IMR-90 (cell line): ENCODE results near the gene CITED2. TPM values are rescaled to one million over a fixed set of nuclear protein-coding genes. Genes with fewer than 3 reads are reported as not detected.

Source experiments
- ATAC-seq: fragments of 200-7000 bp; cut with Tn5 transposase; 2 replicates; pipeline ENCODE4 v1.9.1; 2020; ENCODE audit warnings: low read depth, mild to moderate bottlenecking, moderate library complexity
- BruUV-seq: library from RNA; stranded (reverse); fragments of 400-500 nt; replicated peaks from 2 replicates; lab custom pipeline; 2021; lab: Mats Ljungman, UMichigan
- CTCF ChIA-PET: fragments of 300-600 bp; formaldehyde crosslinking; extraction: SDS; loops from one replicate; lab custom pipeline; 2021; ENCODE audit warnings: antibody characterized with exemption; lab: Yijun Ruan, JAX
- POLR2A ChIA-PET: fragments of 300-600 bp; sonication (Branson Sonifier 250); formaldehyde crosslinking; loops from one replicate; lab custom pipeline; 2022; ENCODE audit warnings: antibody characterized with exemption; ENCODE audit not compliant: unreplicated experiment; lab: Charles Lee
- DNase-seq: peaks from one replicate; pipeline ENCODE4 v3.0.0; 2013
- H2AFZ ChIP-seq: replicated peaks from 2 replicates; pipeline ENCODE3; 2013; ENCODE audit warnings: low read length, mild to moderate bottlenecking; ENCODE audit not compliant: poor library complexity
- H2AK5ac ChIP-seq: 2 replicates; pipeline ENCODE4 v1.6.1; 2013; ENCODE audit warnings: low read depth, low read length, inconsistent platforms
- H2AK9ac ChIP-seq: replicated peaks from 2 replicates; pipeline ENCODE3; 2013; ENCODE audit warnings: mild to moderate bottlenecking, low read depth, low read length, moderate library complexity; ENCODE audit not compliant: poor library complexity
- H2BK120ac ChIP-seq: 2 replicates; pipeline ENCODE4 v1.6.1; 2013; ENCODE audit warnings: low read depth, low read length, inconsistent platforms
- H2BK15ac ChIP-seq: 3 replicates; pipeline ENCODE4 v1.6.1; 2013; ENCODE audit warnings: low read depth, low read length, inconsistent platforms
- H2BK20ac ChIP-seq: 2 replicates; pipeline ENCODE4 v1.6.1; 2013; ENCODE audit warnings: low read depth, mild to moderate bottlenecking, inconsistent platforms, low read length, moderate library complexity
- H2BK5ac ChIP-seq: 2 replicates; pipeline ENCODE4 v1.6.1; 2013; ENCODE audit warnings: mild to moderate bottlenecking, low read depth, low read length, inconsistent platforms; ENCODE audit not compliant: poor library complexity, severe bottlenecking
- H3K14ac ChIP-seq: replicated peaks from 2 replicates; pipeline ENCODE4 v1.6.1; 2013; ENCODE audit warnings: low read depth, low read length, inconsistent platforms
- H3K18ac ChIP-seq: 2 replicates; pipeline ENCODE4 v1.6.1; 2013; ENCODE audit warnings: low read depth, low read length, control low read depth
- H3K23ac ChIP-seq: 2 replicates; pipeline ENCODE4 v1.6.1; 2013; ENCODE audit warnings: low read depth, low read length, inconsistent platforms
- H3K27ac ChIP-seq: 2 replicates; pipeline ENCODE4 v1.5.1; 2013; ENCODE audit warnings: mild to moderate bottlenecking, control low read depth, low read length; ENCODE audit not compliant: insufficient read depth
- H3K27me3 ChIP-seq: 2 replicates; pipeline ENCODE4 v1.6.1; 2013; ENCODE audit warnings: low read length; ENCODE audit not compliant: control insufficient read depth, insufficient read depth
- H3K36me3 ChIP-seq: 2 replicates; pipeline ENCODE4 v1.6.1; 2013; ENCODE audit warnings: low read length, mixed read lengths; ENCODE audit not compliant: control insufficient read depth, insufficient read depth
- H3K4ac ChIP-seq: 2 replicates; pipeline ENCODE4 v1.6.1; 2013; ENCODE audit warnings: low read depth, low read length, inconsistent platforms
- H3K4me1 ChIP-seq: 2 replicates; pipeline ENCODE4 v1.6.1; 2013; ENCODE audit warnings: low read length, mixed read lengths; ENCODE audit not compliant: control insufficient read depth, insufficient read depth
- H3K4me2 ChIP-seq: 2 replicates; pipeline ENCODE4 v1.6.1; 2013; ENCODE audit warnings: low read depth, mild to moderate bottlenecking, control low read depth, low read length, moderate library complexity
- H3K4me3 ChIP-seq: 2 replicates; pipeline ENCODE4 v1.5.1; 2013; ENCODE audit warnings: low read depth, mild to moderate bottlenecking, control low read depth, low read length, moderate library complexity; ENCODE audit not compliant: insufficient read depth
- H3K56ac ChIP-seq: 2 replicates; pipeline ENCODE4 v1.6.1; 2013; ENCODE audit warnings: low read length, inconsistent platforms; ENCODE audit not compliant: insufficient read depth; ENCODE audit errors: extremely low read depth
- H3K79me1 ChIP-seq, 2 experiments: 2 replicates each; pipeline ENCODE4 v1.6.1; 2013; ENCODE audit warnings: low read length in 2 of 2, inconsistent platforms in 1 of 2, low read depth in 1 of 2
- H3K9ac ChIP-seq: 2 replicates; pipeline ENCODE4 v1.6.1; 2013; ENCODE audit warnings: low read depth, low read length, control low read depth
- H3K9me1 ChIP-seq: 2 replicates; pipeline ENCODE4 v1.6.1; 2013; ENCODE audit warnings: low read length, inconsistent platforms; ENCODE audit not compliant: insufficient read depth
- H3K9me3 ChIP-seq: 2 replicates; pipeline ENCODE4 v1.6.1; 2013; ENCODE audit warnings: low read length; ENCODE audit not compliant: control insufficient read depth, insufficient read depth
- H4K20me1 ChIP-seq: 2 replicates; pipeline ENCODE4 v1.6.1; 2013; ENCODE audit warnings: low read length, inconsistent platforms; ENCODE audit not compliant: insufficient read depth
- H4K5ac ChIP-seq: 2 replicates; pipeline ENCODE4 v1.6.1; 2013; ENCODE audit warnings: mild to moderate bottlenecking, low read depth, low read length, control low read depth
- H4K8ac ChIP-seq, 2 experiments: 2 replicates each; pipeline ENCODE4 v1.6.1; 2013; ENCODE audit warnings: low read depth in 2 of 2, low read length in 2 of 2, control low read depth in 1 of 2, inconsistent platforms in 1 of 2
- H4K91ac ChIP-seq: 2 replicates; pipeline ENCODE4 v1.6.1; 2013; ENCODE audit warnings: low read depth, low read length, inconsistent platforms; ENCODE audit not compliant: insufficient read depth
- BHLHE40 ChIP-seq: fragments of 150-350 bp; IDR thresholded peaks from 2 replicates; pipeline ENCODE4 v1.6.1; 2016; ENCODE audit warnings: mild to moderate bottlenecking, low read depth, low read length
- CHD1 ChIP-seq: IDR thresholded peaks from 2 replicates; pipeline ENCODE4 v1.6.1; 2012; ENCODE audit warnings: low read depth, low read length, improper control_type of control experiment
- MAFK ChIP-seq: IDR thresholded peaks from 2 replicates; pipeline ENCODE4 v1.6.1; 2012; ENCODE audit warnings: low read depth, low read length, improper control_type of control experiment
- MAZ ChIP-seq: IDR thresholded peaks from 2 replicates; pipeline ENCODE4 v1.6.1; 2012; ENCODE audit warnings: low read depth, mild to moderate bottlenecking, low read length, improper control_type of control experiment, moderate library complexity, borderline replicate concordance
- NFE2L2 ChIP-seq: fragments of 150-350 bp; IDR thresholded peaks from 2 replicates; pipeline ENCODE4 v1.6.1; 2016; ENCODE audit warnings: low read depth, mild to moderate bottlenecking, low read length
- POLR2A ChIP-seq: IDR thresholded peaks from 2 replicates; pipeline ENCODE4 v1.6.1; 2012; ENCODE audit warnings: mild to moderate bottlenecking, low read depth, low read length
- RCOR1 ChIP-seq: IDR thresholded peaks from 2 replicates; pipeline ENCODE4 v1.6.1; 2012; ENCODE audit warnings: mild to moderate bottlenecking, low read length, improper control_type of control experiment; ENCODE audit not compliant: insufficient replicate concordance
- RFX5 ChIP-seq: IDR thresholded peaks from 2 replicates; pipeline ENCODE4 v1.8.0; 2012; ENCODE audit warnings: low read depth, mild to moderate bottlenecking, low read length, moderate library complexity
- SMC3 ChIP-seq: fragments of 150-350 bp; IDR thresholded peaks from 2 replicates; pipeline ENCODE4 v1.6.1; 2016; ENCODE audit warnings: low read depth, mild to moderate bottlenecking, antibody characterized with exemption, low read length, moderate library complexity
- WGBS, 2 experiments: methylation state at CpG; one replicate each; pipeline versions ENCODE4 v1.1.5 to v1.1.7; 2013; ENCODE audit warnings: missing lambda C conversion rate in 2 of 2; ENCODE audit not compliant: insufficient read length in 1 of 2; ENCODE audit errors: extremely low coverage in 2 of 2; 5-methylcytosine and 5-hydroxymethylcytosine counted together
- dilution Hi-C: fragments of 300-500 bp; cut with HindIII; formaldehyde crosslinking; loops from one replicate; pipeline ENCODE4 v1.14.3; 2018; ENCODE audit warnings: low sequenced_read_pairs; ENCODE audit not compliant: unreplicated experiment
- in situ Hi-C: fragments of 300-500 bp; cut with MboI; formaldehyde crosslinking; loops from 3 replicates; pipeline ENCODE4 v1.14.3; 2019; ENCODE audit warnings: low sequenced_read_pairs, inconsistent platforms, mixed read lengths
- intact Hi-C: fragments of 100-400 bp; cut with micrococcal nuclease; formaldehyde crosslinking; loops from 2 replicates; pipeline ENCODE4 v1.10.0; 2022
- polyA plus RNA-seq, 3 experiments: library from polyadenylated mRNA; depleted of rRNA; stranded (reverse); fragments of >200 nt; gene quantifications; 2 replicates each; pipeline ENCODE4 v1.2.3, GENCODE V29; 2012; ENCODE audit warnings: low replicate concordance in 1 of 3
- total RNA-seq: library from RNA; depleted of rRNA; stranded (reverse); fragments of >200 nt; gene quantifications from 2 replicates; pipeline ENCODE4 v1.2.3, GENCODE V29; 2012
- TF ChIP-seq, protein P1 (sequence below): fragments of 150-350 bp; IDR thresholded peaks from 2 replicates; pipeline ENCODE4 v1.6.1; 2016; ENCODE audit warnings: low read depth, mild to moderate bottlenecking, low read length, moderate library complexity, borderline replicate concordance
- TF ChIP-seq, protein P2 (sequence below): fragments of 150-350 bp; IDR thresholded peaks from 2 replicates; pipeline ENCODE4 v1.6.1; 2017; ENCODE audit warnings: mild to moderate bottlenecking, antibody characterized with exemption, low read length, low read depth

Gene CITED2
- total and polyA plus RNA-seq, 2 of the 4 experiments (the other 2 are of a cell fraction): 163 to 483 TPM

- no peak overlapping the region for H2BK15ac ChIP-seq
- in situ Hi-C loops: no loop called here
Measured at GRCh38 chr6:139398658-139399057, 24.2 kb upstream of the CITED2 start.

More at GRCh38 chr6:139398658-139399057, 24.2 kb upstream of the CITED2 start:
- H3K4ac ChIP-seq: no peak overlapping the region
- dilution Hi-C loops: no loop called here
- no peak overlapping the region for H3K56ac ChIP-seq
- peak overlapping the region; percentile 82; the same call in 1 of the 2 replicates for H3K18ac ChIP-seq
- no peaks in the 10 kb centered on the region for H3K36me3 ChIP-seq
- H2BK120ac ChIP-seq: no peak overlapping the region
- H3K4me1 ChIP-seq: peaks cover 10% of the 10 kb centered on the region
- H2AK9ac ChIP-seq: no peak overlapping the region
- H2AK5ac ChIP-seq: no peak overlapping the region
- no peak overlapping the region for H2BK20ac ChIP-seq
- no peak overlapping the region; the same call in 1 of the 2 replicates for H4K91ac ChIP-seq
- no peaks in the 10 kb centered on the region for H3K27me3 ChIP-seq
- H2BK5ac ChIP-seq: no peak overlapping the region
- intact Hi-C loops: no loop called here
- H2AFZ ChIP-seq: no peak overlapping the region
- no peak overlapping the region for H3K27ac ChIP-seq
- ATAC-seq (peak; percentile 70), DNase-seq (peak; percentile 42)
- H3K9me3 ChIP-seq: no peaks in the 10 kb centered on the region
- no peak for TF ChIP-seq RCOR1
- TF ChIP-seq RFX5: no peak
- TF ChIP-seq, protein P1, sequence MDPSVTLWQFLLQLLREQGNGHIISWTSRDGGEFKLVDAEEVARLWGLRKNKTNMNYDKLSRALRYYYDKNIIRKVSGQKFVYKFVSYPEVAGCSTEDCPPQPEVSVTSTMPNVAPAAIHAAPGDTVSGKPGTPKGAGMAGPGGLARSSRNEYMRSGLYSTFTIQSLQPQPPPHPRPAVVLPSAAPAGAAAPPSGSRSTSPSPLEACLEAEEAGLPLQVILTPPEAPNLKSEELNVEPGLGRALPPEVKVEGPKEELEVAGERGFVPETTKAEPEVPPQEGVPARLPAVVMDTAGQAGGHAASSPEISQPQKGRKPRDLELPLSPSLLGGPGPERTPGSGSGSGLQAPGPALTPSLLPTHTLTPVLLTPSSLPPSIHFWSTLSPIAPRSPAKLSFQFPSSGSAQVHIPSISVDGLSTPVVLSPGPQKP: no peak
- TF ChIP-seq BHLHE40: no peak
- no peak for TF ChIP-seq NFE2L2
- TF ChIP-seq, protein P2, sequence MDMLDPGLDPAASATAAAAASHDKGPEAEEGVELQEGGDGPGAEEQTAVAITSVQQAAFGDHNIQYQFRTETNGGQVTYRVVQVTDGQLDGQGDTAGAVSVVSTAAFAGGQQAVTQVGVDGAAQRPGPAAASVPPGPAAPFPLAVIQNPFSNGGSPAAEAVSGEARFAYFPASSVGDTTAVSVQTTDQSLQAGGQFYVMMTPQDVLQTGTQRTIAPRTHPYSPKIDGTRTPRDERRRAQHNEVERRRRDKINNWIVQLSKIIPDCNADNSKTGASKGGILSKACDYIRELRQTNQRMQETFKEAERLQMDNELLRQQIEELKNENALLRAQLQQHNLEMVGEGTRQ: no peak
- no peak for TF ChIP-seq MAFK
- no peak for TF ChIP-seq CHD1
- TF ChIP-seq MAZ: no peak
- no peak for TF ChIP-seq POLR2A
- no peak for TF ChIP-seq SMC3
- POLR2A ChIA-PET: no interaction called here
- no CpG with 5 or more reads among the region's 1 CpG for WGBS, 2 experiments
- H3K4me3 ChIP-seq: no peak overlapping the region
- H3K79me1 ChIP-seq: no peaks in the 10 kb centered on the region
- no peaks in the 10 kb centered on the region for H3K9me1 ChIP-seq
- no peak overlapping the region; the same call in 1 of the 2 replicates for H4K5ac ChIP-seq
- no TSS peak for BruUV-seq
- no peak overlapping the region for H3K9ac ChIP-seq
- no peaks in the 10 kb centered on the region for H4K20me1 ChIP-seq
- H3K14ac ChIP-seq: no peak overlapping the region
- CTCF ChIA-PET: no interaction called here
- H3K23ac ChIP-seq: no peak overlapping the region
- H4K8ac ChIP-seq: no peak overlapping the region
- H3K4me2 ChIP-seq: no peak overlapping the region
